ENCODE results near the gene BCAR3. TPM values are rescaled to one million over a fixed set of nuclear protein-coding genes. Genes with fewer than 3 reads are reported as not detected.

Gene BCAR3
- total RNA-seq, 1 donor from 2014 or later, result 16.6 TPM

- Mint-ChIP-seq H3K27ac (no peak overlapping the region), H3K9me3 (no peaks in the 10 kb centered on the region), H3K4me1 (ENCODE audit: unreplicated experiment) (peaks cover 21% of the 10 kb centered on the region), H3K4me3 (peak overlapping the region; percentile 62), H3K27me3 (peaks cover 11% of the 10 kb centered on the region), H3K36me3 (no peaks in the 10 kb centered on the region)
- no peak for DNase-seq (ENCODE audit: extremely low spot score, unreplicated experiment)
- TF ChIP-seq CTCF (conservative IDR thresholded peaks at IDR 0.05), result no peak
These were observed 1.6 kb upstream of the BCAR3 start for GRCh38 chr1:93683234-93683633.

- H3K4me3 Mint-ChIP-seq, result peak overlapping the region; percentile 88
- no peaks in the 10 kb centered on the region for H3K36me3 Mint-ChIP-seq
- no peak for TF ChIP-seq CTCF (conservative IDR thresholded peaks at IDR 0.05)
- peaks cover 11% of the 10 kb centered on the region for H3K27me3 Mint-ChIP-seq
- peak overlapping the region; percentile 83 for H3K27ac Mint-ChIP-seq
- H3K4me1 Mint-ChIP-seq (ENCODE audit: unreplicated experiment), result peaks cover 24% of the 10 kb centered on the region
- no peaks in the 10 kb centered on the region for H3K9me3 Mint-ChIP-seq
- DNase-seq (ENCODE audit: extremely low spot score, unreplicated experiment), result no peak
These were observed 364 bp upstream of the BCAR3 start for GRCh38 chr1:93681989-93682412.

GRCh38 chr1:93680420-93681100 lies 1.1 kb downstream of the BCAR3 start:
- H3K27ac Mint-ChIP-seq, result peak overlapping the region; percentile 91
- no peaks in the 10 kb centered on the region for H3K36me3 Mint-ChIP-seq
- peaks cover 11% of the 10 kb centered on the region for H3K27me3 Mint-ChIP-seq
- H3K4me1 Mint-ChIP-seq (ENCODE audit: unreplicated experiment), result peaks cover 38% of the 10 kb centered on the region
- peak; percentile 81 for DNase-seq (ENCODE audit: extremely low spot score, unreplicated experiment)
- TF ChIP-seq CTCF (conservative IDR thresholded peaks at IDR 0.05), result peak; percentile 74
- no peaks in the 10 kb centered on the region for H3K9me3 Mint-ChIP-seq
- H3K4me3 Mint-ChIP-seq, result peak overlapping the region; percentile 95

GRCh38 chr1:93680076-93680419 lies 1.6 kb downstream of the BCAR3 start:
- no peak for TF ChIP-seq CTCF (conservative IDR thresholded peaks at IDR 0.05)
- DNase-seq (ENCODE audit: extremely low spot score, unreplicated experiment), result no peak
- no peaks in the 10 kb centered on the region for H3K9me3 Mint-ChIP-seq
- H3K4me3 Mint-ChIP-seq, result peak overlapping the region; percentile 95
- peak overlapping the region; percentile 91 for H3K27ac Mint-ChIP-seq
- H3K27me3 Mint-ChIP-seq, result peaks cover 11% of the 10 kb centered on the region
- peaks cover 41% of the 10 kb centered on the region for H3K4me1 Mint-ChIP-seq (ENCODE audit: unreplicated experiment)
- no peaks in the 10 kb centered on the region for H3K36me3 Mint-ChIP-seq

- Mint-ChIP-seq H3K36me3 (no peaks in the 10 kb centered on the region), H3K4me3 (peak overlapping the region; percentile 95), H3K27me3 (peaks cover 11% of the 10 kb centered on the region)
These were observed 2.1 kb downstream of the BCAR3 start for GRCh38 chr1:93679546-93679945.

More at GRCh38 chr1:93679546-93679945, 2.1 kb downstream of the BCAR3 start:
- TF ChIP-seq CTCF (conservative IDR thresholded peaks at IDR 0.05), result no peak
- DNase-seq (ENCODE audit: extremely low spot score, unreplicated experiment), result no peak
- H3K27ac Mint-ChIP-seq, result peak overlapping the region; percentile 91
- peaks cover 44% of the 10 kb centered on the region for H3K4me1 Mint-ChIP-seq (ENCODE audit: unreplicated experiment)
- H3K9me3 Mint-ChIP-seq, result no peaks in the 10 kb centered on the region

All from type B pancreatic cell (in vitro differentiated cells).